ENCODE results near the gene TRAPPC1.

TRAPPC1 gene

DNA sequence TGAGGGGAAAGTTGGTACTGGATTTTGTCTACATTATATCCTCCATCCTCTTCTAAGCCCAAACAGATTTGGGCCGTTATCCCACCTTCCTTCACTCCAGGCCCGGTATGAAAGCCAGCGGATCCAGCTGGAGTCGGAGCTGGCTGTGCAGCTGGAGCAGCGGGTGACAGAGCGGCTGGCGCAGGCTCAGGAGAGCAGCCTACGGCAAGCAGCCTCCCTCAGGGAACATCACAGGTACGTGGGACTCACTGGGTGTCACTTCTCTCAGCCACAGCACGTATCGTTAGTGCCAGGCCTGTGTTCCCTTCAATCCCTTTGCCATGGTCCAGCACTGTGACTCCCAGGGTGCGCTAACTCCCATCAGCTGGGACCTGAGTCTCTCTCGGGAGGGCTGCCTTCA, 11.5 kb upstream of the TRAPPC1 start:
- in situ Hi-C loops (cut with MboI; ENCODE audit: low sequenced_read_pairs) = no loop called here

DNA sequence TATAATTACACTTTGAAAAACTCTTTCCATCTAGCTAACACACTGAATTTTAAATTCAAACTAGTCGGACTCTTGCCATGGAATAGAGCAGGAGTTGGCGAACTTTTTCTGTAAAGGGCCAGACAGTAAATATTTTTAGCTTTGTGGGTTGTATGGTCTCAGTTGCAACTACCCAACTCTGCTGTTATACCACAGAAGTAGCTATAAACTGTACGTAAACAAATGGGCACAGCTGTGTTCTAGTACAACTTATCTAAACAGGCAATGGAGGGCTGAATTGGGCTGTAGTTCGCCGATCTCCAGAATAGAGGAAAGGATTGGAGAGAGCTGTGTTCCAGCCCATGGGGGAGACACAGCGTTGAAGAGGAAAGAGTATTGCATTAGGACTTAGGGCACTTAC, 9.0 kb upstream of the TRAPPC1 start:
- in situ Hi-C loops (cut with MboI; ENCODE audit: low sequenced_read_pairs) = no loop called here

DNA sequence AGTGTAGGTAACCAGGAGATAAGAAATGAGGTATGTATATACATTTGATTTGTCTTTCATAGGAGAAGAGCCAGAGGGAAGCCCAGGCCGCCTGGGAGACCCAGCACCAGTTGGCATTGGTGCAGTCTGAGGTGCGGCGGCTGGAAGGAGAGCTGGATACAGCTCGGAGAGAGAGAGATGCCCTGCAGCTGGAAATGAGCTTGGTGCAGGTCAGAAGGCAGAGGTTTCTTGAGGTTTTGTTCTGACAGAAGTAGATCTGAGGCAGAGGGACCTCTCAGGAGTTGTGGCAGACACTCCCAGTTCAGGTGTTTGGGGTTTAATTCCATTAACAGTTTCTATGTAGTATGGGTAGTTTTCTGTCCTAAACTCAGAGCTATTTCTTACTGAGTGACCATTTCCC, 8.3 kb upstream of the TRAPPC1 start:
- in situ Hi-C loops (cut with MboI; ENCODE audit: low sequenced_read_pairs) = no loop called here

DNA sequence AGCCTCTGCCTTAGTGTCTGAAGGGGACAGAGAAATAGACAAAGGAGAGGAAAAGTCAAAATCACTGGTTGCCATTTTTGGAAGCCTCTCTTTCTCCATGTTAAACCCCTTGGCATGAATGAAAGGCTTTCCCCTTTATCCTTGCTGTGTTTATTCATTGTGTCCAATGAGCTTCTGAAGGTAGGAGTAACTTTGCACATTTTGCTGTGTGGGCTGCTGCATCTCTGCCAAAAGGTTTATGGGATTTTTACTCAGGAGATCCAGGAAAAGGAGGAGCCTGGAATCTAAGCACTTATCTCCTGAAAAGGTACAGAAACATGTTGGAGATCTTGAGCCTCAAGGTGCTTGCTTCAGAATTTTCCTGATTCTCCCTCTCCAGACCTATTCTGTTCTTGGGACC, 4.1 kb upstream of the TRAPPC1 start:
- in situ Hi-C loops (cut with MboI; ENCODE audit: low sequenced_read_pairs) = no loop called here

DNA sequence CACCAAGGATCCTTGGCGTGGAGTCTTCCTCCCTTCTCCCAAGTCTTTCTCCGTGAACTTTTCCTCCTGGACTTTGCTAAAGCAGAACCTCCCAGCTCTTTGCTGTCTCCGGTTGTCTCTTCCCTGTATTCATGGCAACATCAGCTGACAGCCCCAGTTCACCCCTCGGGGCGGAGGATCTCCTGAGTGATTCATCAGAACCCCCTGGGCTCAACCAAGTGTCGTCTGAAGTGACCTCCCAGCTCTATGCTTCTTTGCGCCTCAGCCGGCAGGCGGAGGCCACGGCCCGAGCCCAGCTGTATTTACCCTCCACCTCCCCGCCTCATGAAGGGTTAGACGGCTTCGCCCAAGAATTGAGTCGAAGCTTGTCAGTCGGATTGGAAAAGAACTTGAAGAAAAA, 1.2 kb upstream of the TRAPPC1 start:
- in situ Hi-C loops (cut with MboI; ENCODE audit: low sequenced_read_pairs) = no loop called here

DNA sequence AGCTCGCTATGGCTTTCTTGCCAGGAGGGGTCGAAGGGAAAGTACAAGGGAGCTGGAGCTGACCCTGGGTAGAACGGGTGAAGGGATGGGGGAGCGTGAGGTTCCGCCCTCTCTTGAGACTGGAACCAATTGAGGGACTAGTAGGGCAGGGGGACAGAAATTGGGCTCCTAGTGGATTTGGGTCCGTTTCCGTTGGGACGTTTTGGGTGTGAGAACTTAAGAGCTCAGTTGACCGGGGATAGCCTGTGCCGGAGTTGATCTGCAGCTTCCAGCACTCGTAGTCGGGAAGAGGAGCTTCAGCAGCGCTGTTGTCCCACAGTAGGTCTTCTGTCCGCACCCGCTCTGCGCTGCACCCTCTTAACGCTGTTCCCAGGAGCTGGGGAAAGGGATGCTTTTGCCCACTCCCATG, 741 bp upstream of the TRAPPC1 start:
- in situ Hi-C loops (cut with MboI; ENCODE audit: low sequenced_read_pairs) = no loop called here

DNA sequence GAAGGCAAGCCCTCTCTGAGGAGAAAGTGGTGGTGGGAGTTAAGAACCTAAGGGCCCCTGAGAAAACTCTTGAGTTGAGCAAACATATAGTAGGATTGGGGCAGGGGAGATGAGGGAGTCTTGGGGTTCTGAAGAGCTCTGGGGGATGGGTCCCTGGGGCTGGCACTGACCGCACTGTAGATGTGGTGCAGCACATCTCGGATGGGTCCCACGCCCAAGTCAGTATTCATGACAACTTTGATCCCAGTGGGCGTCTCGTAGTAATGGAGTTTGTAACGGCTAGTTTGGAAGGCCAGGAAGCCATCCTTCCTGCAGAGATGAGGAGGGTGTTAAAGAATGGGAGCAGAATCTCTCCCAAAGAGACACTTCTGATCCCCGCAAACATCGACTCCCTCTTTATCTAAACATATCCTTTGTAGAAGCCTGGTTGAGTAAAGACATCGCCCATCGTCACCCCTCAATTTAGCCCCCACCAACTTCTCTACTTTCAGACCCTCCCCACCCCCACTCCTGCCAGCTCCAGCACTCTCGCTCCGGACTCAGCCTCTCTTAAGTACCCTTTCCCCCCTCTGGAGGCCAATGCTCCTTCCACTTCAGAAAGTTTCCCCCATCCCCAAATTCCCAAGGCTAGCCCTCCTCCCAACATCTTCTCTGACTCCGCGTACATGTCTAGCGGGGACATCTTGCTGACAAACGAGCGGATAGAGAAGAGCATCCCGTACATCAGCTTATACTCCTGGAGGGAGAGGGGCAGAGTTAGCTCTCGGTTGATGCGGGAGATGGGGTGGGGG, 710 bp downstream of the TRAPPC1 start:
- in situ Hi-C loops (cut with MboI; ENCODE audit: low sequenced_read_pairs) = no loop called here

DNA sequence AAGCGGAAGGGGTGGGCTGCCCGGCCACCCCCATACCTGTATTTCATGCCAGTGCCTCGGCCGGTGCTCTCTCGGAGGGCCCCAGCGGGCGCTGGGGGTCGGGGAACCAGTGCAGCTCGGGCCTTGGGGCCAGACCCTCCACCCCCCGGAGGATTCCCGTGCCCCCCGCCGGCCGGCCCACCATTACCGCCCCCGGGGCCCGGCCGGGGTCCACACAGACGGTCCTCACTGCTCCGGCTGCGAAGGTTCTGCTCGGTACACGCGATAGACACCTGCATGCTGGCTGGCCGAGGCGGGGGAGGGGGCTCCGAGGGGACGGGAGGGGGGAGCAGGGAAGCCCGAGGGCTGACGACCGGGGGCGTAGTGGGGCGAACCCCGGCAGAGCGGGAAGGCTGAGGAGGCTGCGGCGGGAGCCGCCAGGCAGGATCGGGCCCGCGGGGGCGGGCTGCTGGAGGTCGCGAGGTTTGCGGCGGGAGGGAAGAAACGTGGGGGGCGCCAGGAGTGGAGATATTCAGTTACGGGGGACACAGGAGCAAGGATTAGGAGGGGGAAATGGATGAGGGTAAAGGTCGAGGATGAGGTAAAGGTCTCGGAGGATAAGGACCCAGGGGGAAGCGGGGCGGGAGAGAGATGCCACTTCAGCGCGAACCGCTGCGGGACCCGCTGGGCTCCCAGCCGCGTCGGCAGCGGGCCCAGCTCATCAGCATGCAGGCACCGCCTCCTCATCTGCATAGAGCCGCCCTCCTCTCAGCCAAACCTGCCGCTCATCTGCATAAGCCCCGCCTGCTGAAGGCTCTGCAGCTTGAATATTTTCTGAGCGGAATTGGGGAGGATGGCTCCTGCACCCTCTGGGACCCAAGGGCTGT, 2.4 kb downstream of the TRAPPC1 start, which contains the start of gene KCNAB3:
Gene KCNAB3 (minus strand): TSS at position 699 of the 866 bp plus-strand sequence. CDS start 421 bp downstream, at position 278.
- in situ Hi-C loops (cut with MboI; ENCODE audit: low sequenced_read_pairs) = no loop called here

DNA sequence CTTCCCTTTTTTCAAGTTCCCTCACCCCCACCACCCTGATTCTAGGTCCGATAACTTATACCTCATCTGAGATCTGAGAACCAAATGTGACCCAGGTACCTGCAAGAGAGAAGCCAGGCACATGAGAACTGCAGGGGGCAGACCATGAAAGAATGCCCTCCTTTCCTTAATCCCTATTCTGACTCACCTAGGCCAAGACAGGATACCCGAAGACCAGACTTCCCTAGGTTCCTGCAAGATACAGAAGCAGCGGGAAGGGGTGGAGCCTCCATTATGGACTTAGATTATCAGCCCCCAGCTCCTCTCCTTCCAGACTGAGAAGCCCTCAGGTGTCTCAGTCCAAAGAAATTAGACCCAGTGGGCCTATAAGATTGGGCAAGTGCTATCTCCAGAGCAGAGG, 4.2 kb downstream of the TRAPPC1 start:
- in situ Hi-C loops (cut with MboI; ENCODE audit: low sequenced_read_pairs) = no loop called here

DNA sequence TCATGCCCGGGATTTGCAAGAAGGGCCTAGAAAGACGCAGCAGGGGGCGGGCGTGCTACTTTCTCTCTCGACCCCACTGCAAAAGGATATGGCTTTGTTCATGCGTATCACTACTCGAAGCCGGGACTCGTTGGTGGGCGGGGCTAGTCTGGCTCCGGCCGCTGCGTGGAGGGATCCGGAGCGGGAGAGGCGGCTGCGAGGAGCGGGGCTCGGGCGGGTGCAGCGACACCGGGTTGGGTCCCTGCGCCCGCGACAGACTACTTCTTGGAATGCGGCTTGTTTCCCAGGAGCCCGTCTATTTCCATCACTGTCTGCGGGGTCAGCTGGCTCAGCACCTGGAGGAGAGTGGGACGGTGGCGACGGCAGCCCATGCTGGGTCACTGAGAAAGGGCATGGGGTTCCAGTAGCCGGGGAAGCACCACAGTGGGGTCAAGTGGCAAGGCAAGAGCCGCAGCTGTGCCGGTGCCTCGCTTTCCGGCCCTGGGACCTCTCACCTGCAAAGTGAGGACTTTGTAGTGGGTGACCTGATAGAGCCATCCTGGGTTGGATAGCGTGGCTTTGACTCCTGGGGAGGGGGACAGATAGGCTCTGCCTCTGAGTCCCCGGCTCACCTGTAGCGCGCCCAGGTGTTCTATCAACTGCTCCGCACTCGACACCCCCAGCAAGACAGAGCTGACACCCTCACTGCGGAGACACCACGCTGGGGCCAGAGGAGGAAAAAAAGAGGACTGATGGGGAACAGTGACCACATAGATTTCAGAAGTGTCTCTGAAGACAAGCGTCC, 8.7 kb downstream of the TRAPPC1 start:
- in situ Hi-C loops (cut with MboI; ENCODE audit: low sequenced_read_pairs) = no loop called here

DNA sequence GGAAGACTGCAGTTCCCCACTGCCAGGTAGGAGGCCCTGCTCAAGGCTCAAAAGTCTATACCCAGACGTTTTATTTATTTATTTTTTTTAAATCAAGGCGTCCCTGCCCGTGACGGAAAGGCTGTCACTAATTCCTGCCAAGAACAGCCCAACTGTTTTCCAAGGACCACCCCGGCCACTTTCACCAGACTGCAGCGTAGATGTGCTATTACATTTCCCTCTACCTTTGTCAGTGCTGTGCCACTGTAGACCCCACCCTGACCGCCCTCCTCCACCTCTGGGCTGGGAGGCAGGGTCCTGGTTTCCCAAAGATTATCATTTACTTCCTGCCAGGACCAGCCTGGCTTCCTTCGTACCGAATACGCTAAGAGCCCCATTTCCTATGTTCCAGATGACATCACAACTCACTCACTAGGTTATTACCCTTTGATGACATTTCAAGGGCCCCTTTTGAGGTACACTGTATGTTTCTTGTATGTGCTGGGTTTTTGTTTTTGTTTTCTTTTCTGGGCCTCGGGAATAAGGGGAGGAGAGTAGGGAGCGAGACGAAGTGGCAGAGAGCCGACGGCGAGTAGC, 9.4 kb downstream of the TRAPPC1 start:
- in situ Hi-C loops (cut with MboI; ENCODE audit: low sequenced_read_pairs) = no loop called here

DNA sequence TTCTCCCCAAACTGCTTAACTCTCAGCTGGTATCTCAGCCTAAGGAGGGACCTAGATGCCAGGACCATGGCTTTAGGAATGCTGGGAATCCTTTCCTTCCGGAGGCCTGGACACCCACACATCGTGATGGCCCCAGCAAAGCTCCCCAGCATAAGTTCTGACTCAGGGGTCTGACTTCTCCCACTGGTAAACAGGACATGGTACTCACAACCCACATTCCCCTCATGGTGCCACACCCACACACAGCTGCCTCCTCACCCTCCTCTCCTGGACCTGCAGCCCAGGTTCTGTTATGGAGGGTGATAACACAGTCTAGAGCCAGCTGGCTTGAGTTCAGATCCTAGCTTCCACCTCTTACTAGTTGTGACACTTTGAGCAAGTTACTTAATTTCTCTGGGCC, 14.9 kb downstream of the TRAPPC1 start:
- in situ Hi-C loops (cut with MboI; ENCODE audit: low sequenced_read_pairs) = no loop called here

DNA sequence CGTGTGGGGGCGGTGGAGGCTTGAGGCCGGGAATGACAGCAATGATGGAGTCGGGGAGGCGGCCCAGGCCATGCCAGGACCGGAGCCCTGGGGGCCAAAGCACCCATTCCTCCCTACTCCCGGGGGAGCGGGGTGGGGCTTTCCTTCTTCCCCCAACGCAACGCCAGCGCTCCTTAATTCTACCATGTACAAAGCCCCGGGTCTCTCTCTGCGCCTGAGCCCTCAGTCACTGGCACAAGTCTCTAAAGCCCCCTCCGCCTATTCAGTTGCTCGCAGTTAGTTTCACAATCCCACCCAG, 15.4 kb downstream of the TRAPPC1 start:
- in situ Hi-C loops (cut with MboI; ENCODE audit: low sequenced_read_pairs) = no loop called here

DNA sequence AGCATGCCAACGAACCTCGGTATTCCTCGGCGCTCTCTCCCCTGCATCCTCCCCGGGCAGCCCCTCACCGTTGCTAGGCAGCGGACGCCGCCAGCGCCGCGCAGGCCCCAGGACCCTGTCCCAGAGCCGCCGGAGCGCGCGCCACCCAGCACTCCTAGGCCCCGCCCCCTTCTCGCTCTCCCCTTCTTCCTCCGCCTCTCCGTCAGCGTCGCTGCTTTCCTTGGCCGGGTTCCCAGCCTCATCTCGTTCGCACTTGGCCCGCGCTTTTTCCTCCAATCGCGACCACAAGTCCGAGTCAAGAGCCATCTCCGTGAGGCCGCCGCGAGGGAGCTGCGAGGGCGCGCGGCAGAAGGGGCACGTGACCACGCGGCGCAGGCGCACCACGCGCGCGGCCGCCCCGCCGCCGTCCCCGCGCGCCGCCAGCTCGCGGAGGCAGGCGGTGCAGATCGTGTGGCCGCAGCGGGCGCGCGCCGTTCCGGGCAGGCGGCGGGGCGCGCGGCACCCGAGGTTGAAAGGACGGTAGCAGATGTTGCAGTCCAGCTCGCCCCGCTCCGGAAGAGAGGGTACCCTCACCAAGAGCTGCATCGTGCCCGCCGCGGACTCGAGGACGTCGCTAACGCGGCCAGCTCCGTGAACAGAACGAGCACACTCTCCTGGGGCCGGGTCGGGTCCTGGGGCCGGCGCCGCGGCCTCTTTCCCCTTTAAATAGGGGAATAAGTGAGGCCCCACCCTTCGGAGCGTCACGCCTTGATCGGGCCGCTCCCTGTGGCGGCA, 15.9 kb downstream of the TRAPPC1 start, which contains the start of gene RNF227:
Gene RNF227 (minus strand): TSS at position 679 of the 774 bp plus-strand sequence. CDS start 94 bp downstream, at position 585.
- in situ Hi-C loops (cut with MboI; ENCODE audit: low sequenced_read_pairs) = no loop called here

DNA sequence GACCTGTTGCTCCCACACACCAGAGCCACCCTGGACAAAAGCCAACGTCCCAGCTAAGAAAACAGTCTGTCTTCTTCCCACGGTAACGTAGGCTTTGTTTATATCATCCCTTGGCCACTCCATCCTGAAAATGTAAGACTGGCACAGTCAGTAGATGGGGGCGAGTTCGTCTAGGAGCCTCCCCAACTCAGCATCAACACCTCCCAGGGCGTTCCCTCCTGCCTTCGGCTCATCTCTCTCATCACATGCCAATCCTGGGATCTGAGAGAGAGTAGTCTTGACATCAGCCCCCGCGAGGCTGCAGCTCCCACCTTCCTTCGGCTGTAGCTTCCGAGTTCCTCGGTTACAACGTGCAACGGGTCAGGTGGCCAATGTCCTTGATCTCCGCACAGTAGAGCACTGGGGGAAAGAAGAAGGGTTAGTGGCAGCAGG, 16.6 kb downstream of the TRAPPC1 start:
- in situ Hi-C loops (cut with MboI; ENCODE audit: low sequenced_read_pairs) = no loop called here

DNA sequence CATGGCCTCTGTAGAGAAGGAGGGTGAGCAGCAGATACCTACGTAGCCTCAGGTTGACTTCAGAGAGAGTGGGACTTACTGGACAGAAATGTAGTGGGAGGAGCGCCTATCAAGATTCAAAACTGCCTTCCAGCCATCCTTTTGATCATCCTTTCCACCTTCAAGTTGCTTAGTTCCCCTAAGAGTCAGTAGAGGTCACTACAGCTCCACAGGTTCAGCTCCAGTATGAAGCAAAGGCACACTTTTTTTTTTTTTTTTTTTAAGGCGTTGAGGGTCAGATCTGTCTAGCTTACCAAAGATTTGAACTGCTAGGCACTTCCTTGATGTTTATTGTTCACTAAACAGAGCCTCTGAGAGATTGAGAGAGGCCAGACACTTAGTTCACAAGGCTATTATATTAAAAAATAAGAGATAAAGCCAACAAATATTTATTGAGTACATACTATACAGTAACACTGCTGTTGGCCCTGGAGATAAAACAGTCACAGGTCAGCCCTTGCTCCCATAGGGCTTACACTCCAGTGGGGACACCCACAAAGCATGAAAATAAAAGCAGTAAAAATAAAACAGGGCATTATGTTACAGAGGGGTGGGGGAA, 18.7 kb downstream of the TRAPPC1 start:
- in situ Hi-C loops (cut with MboI; ENCODE audit: low sequenced_read_pairs) = no loop called here

DNA sequence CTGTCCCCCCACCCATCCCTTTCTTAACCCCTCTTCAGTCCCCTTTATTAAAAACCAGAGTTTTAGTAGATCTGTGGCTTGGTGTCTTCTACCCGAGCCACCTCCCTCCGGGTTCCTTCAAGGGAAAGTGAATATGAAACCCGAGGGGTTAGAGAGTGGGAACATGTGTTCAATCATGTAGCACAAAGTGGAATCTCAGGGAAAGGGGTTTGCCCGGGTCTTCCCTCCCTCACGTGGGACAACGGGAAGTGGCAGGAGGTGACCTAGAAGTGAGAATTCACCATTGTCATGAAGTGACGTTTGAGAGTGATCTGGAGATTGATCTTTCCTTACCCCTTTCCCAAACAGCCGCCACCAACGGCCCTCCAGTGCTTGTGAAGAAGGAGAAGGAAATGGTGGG, 20.6 kb downstream of the TRAPPC1 start:
- in situ Hi-C loops (cut with MboI; ENCODE audit: low sequenced_read_pairs) = no loop called here

DNA sequence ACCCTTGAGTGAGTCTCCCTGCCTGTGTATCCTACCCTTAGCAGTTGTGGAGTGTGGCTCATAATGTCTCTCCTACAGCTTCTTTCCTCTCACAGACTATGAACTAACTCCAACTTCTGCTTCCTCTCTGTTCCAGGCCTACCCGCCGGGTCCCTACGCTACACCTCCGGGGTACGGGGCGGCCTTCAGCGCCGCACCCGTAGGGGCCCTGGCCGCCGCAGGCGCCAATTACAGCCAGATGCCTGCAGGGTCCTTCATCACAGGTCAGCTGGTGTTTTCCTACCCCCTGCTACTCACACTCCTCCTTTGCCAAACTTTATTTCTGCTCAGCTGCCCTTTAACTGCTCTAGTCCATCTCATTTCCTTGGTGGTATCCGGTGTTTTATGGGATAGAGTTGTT, 21.0 kb downstream of the TRAPPC1 start:
- in situ Hi-C loops (cut with MboI; ENCODE audit: low sequenced_read_pairs) = no loop called here

DNA sequence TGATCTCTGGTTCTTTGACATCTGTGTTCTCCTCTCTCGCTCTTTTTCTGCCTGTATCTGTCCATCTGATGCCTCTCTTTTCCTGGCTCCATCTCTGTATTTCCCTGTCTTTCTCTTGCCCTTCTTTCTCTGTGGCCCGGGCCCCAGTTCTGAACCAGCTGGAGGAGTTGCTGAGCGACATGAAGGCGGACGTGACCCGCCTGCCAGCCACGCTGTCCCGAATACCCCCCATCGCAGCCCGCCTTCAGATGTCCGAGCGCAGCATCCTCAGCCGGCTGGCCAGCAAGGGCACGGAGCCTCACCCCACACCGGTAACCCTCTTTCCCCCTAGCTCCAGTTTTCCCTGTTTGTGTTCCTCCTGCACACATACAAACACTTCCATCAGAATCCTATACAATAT, 21.5 kb downstream of the TRAPPC1 start:
- in situ Hi-C loops (cut with MboI; ENCODE audit: low sequenced_read_pairs) = no loop called here

DNA sequence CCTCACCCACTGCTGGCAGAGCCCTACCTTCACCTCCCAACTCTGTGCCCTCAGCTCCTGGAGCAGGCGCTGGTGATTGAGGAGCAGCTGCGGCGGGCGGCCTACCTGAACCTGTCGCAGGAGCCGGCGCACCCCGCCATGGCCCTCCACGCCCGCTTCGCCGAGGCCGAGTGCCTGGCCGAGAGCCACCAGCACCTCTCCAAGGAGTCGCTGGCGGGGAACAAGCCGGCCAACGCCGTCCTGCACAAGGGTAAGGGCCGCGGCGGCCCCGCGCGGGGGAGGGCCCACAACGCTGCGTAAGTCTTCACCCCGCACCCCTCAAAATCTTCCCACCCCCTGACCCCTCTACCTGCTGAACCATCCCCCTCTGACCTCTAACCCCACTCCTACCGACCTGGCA, 22.7 kb downstream of the TRAPPC1 start:
- in situ Hi-C loops (cut with MboI; ENCODE audit: low sequenced_read_pairs) = no loop called here
